K562 (cell line): ENCODE data around the gene STXBP6. TPM values are rescaled to one million over a fixed set of nuclear protein-coding genes. Genes with fewer than 3 reads are reported as not detected.

Experiments
- CBX5 ChIP-seq: IDR thresholded peaks from 2 replicates; pipeline ENCODE4 v1.6.1; 2014; ENCODE audit warnings: low read depth, borderline replicate concordance
- HDAC3 ChIP-seq: fragments of 450-650 bp; IDR thresholded peaks from 2 replicates; pipeline ENCODE4 v1.6.1; 2018; ENCODE audit warnings: borderline replicate concordance, mild to moderate bottlenecking, moderate library complexity; ENCODE audit not compliant: partially characterized antibody
- JUND ChIP-seq, 2 experiments: IDR thresholded peaks; 2 replicates in 1 of 2; 3 replicates in 1 of 2; pipeline ENCODE4 v1.6.1; 2011; ENCODE audit warnings: borderline replicate concordance in 2 of 2, low read depth in 2 of 2, low read length in 2 of 2, improper control_type of control experiment in 1 of 2, missing biosample characterization in 1 of 2, missing genetic modification characterization in 1 of 2, missing genetic modification reagents in 1 of 2
- MED1 ChIP-seq: sonication (generic); formaldehyde crosslinking; IDR thresholded peaks from 2 replicates; pipeline ENCODE4 v1.8.1; 2023; ENCODE audit warnings: missing genetic modification reagents, borderline replicate concordance
- MEIS2 ChIP-seq: fragments of 450-650 bp; IDR thresholded peaks from 2 replicates; pipeline ENCODE4 v1.6.1; 2014; ENCODE audit warnings: mild to moderate bottlenecking; ENCODE audit not compliant: partially characterized antibody
- SOX6 ChIP-seq: fragments of 450-650 bp; IDR thresholded peaks from 2 replicates; pipeline ENCODE4 v1.6.1; 2014; ENCODE audit warnings: mild to moderate bottlenecking
- TCF3 ChIP-seq: sonication (generic); formaldehyde crosslinking; IDR thresholded peaks from 2 replicates; pipeline ENCODE4 v1.4.0; 2020; ENCODE audit warnings: mild to moderate bottlenecking, missing genetic modification reagents
- TRIM24 ChIP-seq, 2 experiments: fragments of 450-650 bp; IDR thresholded peaks; 2 replicates each; pipeline ENCODE4 v1.6.1; 2016
- XRCC5 ChIP-seq: fragments of 200-400 bp; formaldehyde crosslinking; IDR thresholded peaks from 2 replicates; pipeline ENCODE4 v1.6.1; 2017; ENCODE audit warnings: low read depth, mild to moderate bottlenecking, low read length
- ZFPM2 ChIP-seq: fragments of 250-450 bp; sonication (Bioruptor Pico); IDR thresholded peaks from 2 replicates; pipeline ENCODE4 v1.5.1; 2022; ENCODE audit warnings: mild to moderate bottlenecking
- polyA plus RNA-seq, 8 experiments: library from polyadenylated mRNA; depleted of rRNA in 4 of 8; stranded (reverse) in 5 of 8; unstranded in 3 of 8; fragments of >200 nt; fragmentation: Nextera tagmentation in 2 of 8; fragmentation: Illumina TruSeq in 1 of 8; extraction: Ambion mirVana in 2 of 8; extraction: Trizol in 1 of 8; gene quantifications; 2 replicates each; pipeline versions ENCODE4 v1.2.1 to v1.2.3, GENCODE V29; 2011 to 2014; ENCODE audit warnings: inconsistent platforms in 1 of 8, missing spikeins in 1 of 8
- total RNA-seq, 7 experiments: library from RNA; depleted of rRNA in 6 of 7; stranded (reverse); fragments of >200 nt in 6 of 7; fragmentation: Illumina TruSeq in 2 of 7; extraction: Trizol in 2 of 7; gene quantifications; 2 replicates each; pipeline versions ENCODE4 v1.2.1 to v1.2.3, GENCODE V29; 2011 to 2021; ENCODE audit warnings: low replicate concordance in 1 of 7
- TF ChIP-seq, protein P1 (sequence below), 2 experiments: fragments of 450-650 bp in 1 of 2; sonication (generic) in 1 of 2; formaldehyde crosslinking in 1 of 2; IDR thresholded peaks; 2 replicates each; pipeline versions ENCODE4 v1.7.1 to v1.9.0; 2016 to 2022; ENCODE audit warnings: inconsistent platforms in 1 of 2, mild to moderate bottlenecking in 1 of 2, missing genetic modification reagents in 1 of 2
- TF ChIP-seq, protein P2 (sequence below): sonication (generic); formaldehyde crosslinking; IDR thresholded peaks from 2 replicates; pipeline ENCODE4 v1.8.0; 2022; ENCODE audit warnings: missing genetic modification reagents, mild to moderate bottlenecking, moderate library complexity, borderline replicate concordance
- TF ChIP-seq, protein P3 (sequence below): sonication (generic); IDR thresholded peaks from 2 replicates; pipeline ENCODE4 v1.6.1; 2016

Gene STXBP6
- total and polyA plus RNA-seq, 9 of the 15 experiments (the other 6 are each of a cell fraction or from before 2014, with no cell fraction given): 0.27 to 0.89 (median 0.59) TPM

DNA sequence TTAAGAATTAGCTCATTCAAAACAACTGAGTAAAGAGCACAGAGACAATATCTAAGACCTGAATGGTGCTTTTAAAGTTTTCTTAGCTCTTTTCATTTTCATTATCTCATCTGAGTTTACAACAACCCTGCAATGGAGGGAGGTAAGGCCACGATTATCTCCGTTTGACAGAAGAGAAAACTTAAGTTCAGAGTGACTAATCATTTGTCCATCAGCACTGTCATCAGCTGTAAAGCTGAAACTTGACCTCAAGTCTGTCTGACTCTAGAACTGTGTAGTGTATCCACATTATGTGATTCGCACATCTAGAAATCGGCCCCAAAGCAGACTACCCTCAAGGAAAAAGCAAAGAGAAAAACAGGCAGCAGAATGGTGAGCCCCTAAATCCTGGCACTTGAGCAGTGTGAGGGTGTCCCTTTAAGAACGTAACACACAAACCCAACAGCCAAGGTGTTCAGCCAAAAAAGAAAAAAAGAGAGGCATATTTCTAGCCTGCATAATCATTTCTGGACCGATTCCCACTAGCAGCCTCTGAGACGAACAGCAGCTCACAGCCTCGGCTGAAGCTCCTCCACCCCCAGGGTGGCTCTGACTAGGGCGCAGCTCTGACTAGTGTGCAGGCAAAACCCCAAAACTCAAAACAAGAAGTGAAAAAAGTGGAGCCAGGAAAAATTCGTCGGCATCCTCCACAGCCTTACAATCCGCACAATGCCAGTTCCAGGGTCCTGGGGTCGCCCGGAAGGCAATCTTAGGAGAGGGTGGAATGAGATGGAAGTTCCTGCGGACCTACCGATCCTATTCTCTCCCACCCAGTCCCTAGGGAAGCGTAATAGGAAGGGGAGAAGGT lies 1.6 kb downstream of the STXBP6 start (continued):
- TF ChIP-seq, protein P1, sequence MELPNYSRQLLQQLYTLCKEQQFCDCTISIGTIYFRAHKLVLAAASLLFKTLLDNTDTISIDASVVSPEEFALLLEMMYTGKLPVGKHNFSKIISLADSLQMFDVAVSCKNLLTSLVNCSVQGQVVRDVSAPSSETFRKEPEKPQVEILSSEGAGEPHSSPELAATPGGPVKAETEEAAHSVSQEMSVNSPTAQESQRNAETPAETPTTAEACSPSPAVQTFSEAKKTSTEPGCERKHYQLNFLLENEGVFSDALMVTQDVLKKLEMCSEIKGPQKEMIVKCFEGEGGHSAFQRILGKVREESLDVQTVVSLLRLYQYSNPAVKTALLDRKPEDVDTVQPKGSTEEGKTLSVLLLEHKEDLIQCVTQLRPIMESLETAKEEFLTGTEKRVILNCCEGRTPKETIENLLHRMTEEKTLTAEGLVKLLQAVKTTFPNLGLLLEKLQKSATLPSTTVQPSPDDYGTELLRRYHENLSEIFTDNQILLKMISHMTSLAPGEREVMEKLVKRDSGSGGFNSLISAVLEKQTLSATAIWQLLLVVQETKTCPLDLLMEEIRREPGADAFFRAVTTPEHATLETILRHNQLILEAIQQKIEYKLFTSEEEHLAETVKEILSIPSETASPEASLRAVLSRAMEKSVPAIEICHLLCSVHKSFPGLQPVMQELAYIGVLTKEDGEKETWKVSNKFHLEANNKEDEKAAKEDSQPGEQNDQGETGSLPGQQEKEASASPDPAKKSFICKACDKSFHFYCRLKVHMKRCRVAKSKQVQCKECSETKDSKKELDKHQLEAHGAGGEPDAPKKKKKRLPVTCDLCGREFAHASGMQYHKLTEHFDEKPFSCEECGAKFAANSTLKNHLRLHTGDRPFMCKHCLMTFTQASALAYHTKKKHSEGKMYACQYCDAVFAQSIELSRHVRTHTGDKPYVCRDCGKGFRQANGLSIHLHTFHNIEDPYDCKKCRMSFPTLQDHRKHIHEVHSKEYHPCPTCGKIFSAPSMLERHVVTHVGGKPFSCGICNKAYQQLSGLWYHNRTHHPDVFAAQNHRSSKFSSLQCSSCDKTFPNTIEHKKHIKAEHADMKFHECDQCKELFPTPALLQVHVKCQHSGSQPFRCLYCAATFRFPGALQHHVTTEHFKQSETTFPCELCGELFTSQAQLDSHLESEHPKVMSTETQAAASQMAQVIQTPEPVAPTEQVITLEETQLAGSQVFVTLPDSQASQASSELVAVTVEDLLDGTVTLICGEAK (IDR thresholded peaks at IDR 0.05): peak; percentile 48; the same call in 1 of the 2 replicates
- TF ChIP-seq, protein P1 (CRISPR knock-in tag; IDR thresholded peaks at IDR 0.05): no peak
- TF ChIP-seq CBX5 (no peak), JUND (IDR thresholded peaks at IDR 0.05; ENCODE audit: borderline replicate concordance, low read depth, low read length) (peak; percentile 62; the same call in 1 of the 2 replicates), JUND (tag; IDR thresholded peaks at IDR 0.05; ENCODE audit: borderline replicate concordance, low read depth, low read length) (peak; percentile 61; the same call in 2 of the 3 replicates), TRIM24 (IDR thresholded peaks at IDR 0.05) (peak; percentile 45 to 49; a peak in 2 of 4 replicates), MEIS2 (peak; percentile 95), ZFPM2 (CRISPR knock-in tag) (no peak), XRCC5 (no peak), SOX6 (peak; percentile 73), TCF3 (CRISPR knock-in tag) (peak; percentile 54), HDAC3 (peak; percentile 30), MED1 (CRISPR knock-in tag) (no peak)
- TF ChIP-seq, protein P2, sequence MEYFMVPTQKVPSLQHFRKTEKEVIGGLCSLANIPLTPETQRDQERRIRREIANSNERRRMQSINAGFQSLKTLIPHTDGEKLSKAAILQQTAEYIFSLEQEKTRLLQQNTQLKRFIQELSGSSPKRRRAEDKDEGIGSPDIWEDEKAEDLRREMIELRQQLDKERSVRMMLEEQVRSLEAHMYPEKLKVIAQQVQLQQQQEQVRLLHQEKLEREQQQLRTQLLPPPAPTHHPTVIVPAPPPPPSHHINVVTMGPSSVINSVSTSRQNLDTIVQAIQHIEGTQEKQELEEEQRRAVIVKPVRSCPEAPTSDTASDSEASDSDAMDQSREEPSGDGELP (CRISPR knock-in tag): no peak
- TF ChIP-seq, protein P3, sequence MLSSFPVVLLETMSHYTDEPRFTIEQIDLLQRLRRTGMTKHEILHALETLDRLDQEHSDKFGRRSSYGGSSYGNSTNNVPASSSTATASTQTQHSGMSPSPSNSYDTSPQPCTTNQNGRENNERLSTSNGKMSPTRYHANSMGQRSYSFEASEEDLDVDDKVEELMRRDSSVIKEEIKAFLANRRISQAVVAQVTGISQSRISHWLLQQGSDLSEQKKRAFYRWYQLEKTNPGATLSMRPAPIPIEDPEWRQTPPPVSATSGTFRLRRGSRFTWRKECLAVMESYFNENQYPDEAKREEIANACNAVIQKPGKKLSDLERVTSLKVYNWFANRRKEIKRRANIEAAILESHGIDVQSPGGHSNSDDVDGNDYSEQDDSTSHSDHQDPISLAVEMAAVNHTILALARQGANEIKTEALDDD: peak; percentile 94
